ENCODE data around the gene TRIM65. TPM values are rescaled to one million over a fixed set of nuclear protein-coding genes. Genes with fewer than 3 reads are reported as not detected.

The TRIM65 gene
- total RNA-seq, 4 donors from 2014 or later = 13.3 to 36.4 (median 27.4) TPM

GRCh38 chr17:75919611-75920010 is 22.9 kb upstream of the TRIM65 start:
- Histone ChIP-seq H3K36me3 (peaks cover 4 to 83% (median 30%) of the 10 kb centered on the region in 4 donors), H3K9me3 (no peaks in the 10 kb centered on the region), H3K27me3 (no peaks in the 10 kb centered on the region), H3K4me3 (no peak overlapping the region), H3K27ac (replicated peaks in 1 of 4) (no peak overlapping the region), H3K4me1 (no peaks in the 10 kb centered on the region)
- 93% methylated on average over 9 of the region's 22 CpGs for WGBS
- TF ChIP-seq POLR2AphosphoS5 (IDR thresholded peaks at IDR 0.05) (no peak), EP300 (IDR thresholded peaks at IDR 0.05) (no peak), POLR2A (IDR thresholded peaks at IDR 0.05; ENCODE audit: low read depth) (no peak), CTCF (IDR thresholded peaks at IDR 0.05) (no peak)
- intact Hi-C loops (cut with DNase I) = no loop called here
- DNase-seq (ENCODE audit: extremely low spot score) = no peak

- H3K27me3 ChIP-seq = no peaks in the 10 kb centered on the region
- H3K27ac ChIP-seq (replicated peaks in 1 of 4) = no peak overlapping the region
- intact Hi-C loops (cut with DNase I) = no loop called here
- H3K9me3 ChIP-seq = no peaks in the 10 kb centered on the region
- H3K36me3 ChIP-seq = peaks cover 9 to 80% (median 32%) of the 10 kb centered on the region in 4 donors
- WGBS = 96% methylated on average over 15 of the region's 31 CpGs
- H3K4me3 ChIP-seq = no peak overlapping the region
- H3K4me1 ChIP-seq = no peaks in the 10 kb centered on the region
- TF ChIP-seq EP300 (IDR thresholded peaks at IDR 0.05) (no peak), POLR2A (IDR thresholded peaks at IDR 0.05; ENCODE audit: low read depth) (no peak), CTCF (IDR thresholded peaks at IDR 0.05) (no peak), POLR2AphosphoS5 (IDR thresholded peaks at IDR 0.05) (no peak)
- DNase-seq (ENCODE audit: extremely low spot score) = no peak
Observed at GRCh38 chr17:75917917-75918445, 21.2 kb upstream of the TRIM65 start.

GRCh38 chr17:75917141-75917916 is 20.6 kb upstream of the TRIM65 start:
- no peak overlapping the region for H3K4me3 ChIP-seq
- WGBS = 91% methylated on average over 9 of the region's 23 CpGs
- H3K9me3 ChIP-seq = no peaks in the 10 kb centered on the region
- TF ChIP-seq EP300 (IDR thresholded peaks at IDR 0.05) (no peak), CTCF (IDR thresholded peaks at IDR 0.05) (no peak), POLR2AphosphoS5 (IDR thresholded peaks at IDR 0.05) (no peak), POLR2A (IDR thresholded peaks at IDR 0.05; ENCODE audit: low read depth) (no peak)
- H3K27me3 ChIP-seq = no peaks in the 10 kb centered on the region
- H3K4me1 ChIP-seq = no peaks in the 10 kb centered on the region
- H3K36me3 ChIP-seq = peaks cover 5 to 78% (median 28%) of the 10 kb centered on the region in 4 donors
- DNase-seq (ENCODE audit: extremely low spot score) = no peak
- no peak overlapping the region for H3K27ac ChIP-seq (replicated peaks in 1 of 4)
- intact Hi-C loops (cut with DNase I) = no loop called here

- Histone ChIP-seq H3K36me3 (peaks cover 4 to 80% (median 24%) of the 10 kb centered on the region in 4 donors), H3K27me3 (no peaks in the 10 kb centered on the region), H3K9me3 (no peaks in the 10 kb centered on the region), H3K4me3 (no peak overlapping the region), H3K27ac (replicated peaks in 1 of 4) (no peak overlapping the region), H3K4me1 (peaks cover 0 to 2% (median 0%) of the 10 kb centered on the region in 4 donors)
- no peak for DNase-seq (ENCODE audit: extremely low spot score)
- WGBS = 82% methylated on average over 8 of the region's 8 CpGs
- TF ChIP-seq EP300 (IDR thresholded peaks at IDR 0.05) (no peak), POLR2AphosphoS5 (IDR thresholded peaks at IDR 0.05) (no peak), POLR2A (IDR thresholded peaks at IDR 0.05; ENCODE audit: low read depth) (no peak), CTCF (IDR thresholded peaks at IDR 0.05) (no peak)
- intact Hi-C loops (cut with DNase I) = no loop called here
Observed at GRCh38 chr17:75915268-75915667, 18.5 kb upstream of the TRIM65 start.

Data from esophagus muscularis mucosa (tissue), 4 donors.